PFSK-1 (cell line): ENCODE results near the gene CELSR1.

ENCODE experiments used
- FOXP2 ChIP-seq: optimal IDR thresholded peaks from 2 replicates; pipeline ENCODE3; 2011; ENCODE audit warnings: borderline replicate concordance, control low read depth, inconsistent platforms; ENCODE audit not compliant: insufficient read depth; ENCODE audit errors: extremely low read length, extremely low read depth
- POLR2AphosphoS5 ChIP-seq: IDR thresholded peaks from 2 replicates; pipeline ENCODE4 v1.6.1; 2012; ENCODE audit warnings: low read depth, mild to moderate bottlenecking, control low read depth, low read length, moderate library complexity
- REST ChIP-seq, 2 experiments: IDR thresholded peaks; 2 replicates each; pipeline versions ENCODE4 v1.6.1 to v1.8.0; 2011 to 2012; ENCODE audit warnings: low read depth in 2 of 2, low read length in 2 of 2, control low read depth in 1 of 2, inconsistent platforms in 1 of 2, mild to moderate bottlenecking in 1 of 2, moderate library complexity in 1 of 2; ENCODE audit not compliant: insufficient read depth in 1 of 2
- SIN3A ChIP-seq: IDR thresholded peaks from 2 replicates; pipeline ENCODE4 v1.6.1; 2012; ENCODE audit warnings: mild to moderate bottlenecking, low read length, moderate library complexity, borderline replicate concordance; ENCODE audit not compliant: insufficient read depth
- TAF1 ChIP-seq: IDR thresholded peaks from 2 replicates; pipeline ENCODE4 v1.6.1; 2012; ENCODE audit warnings: low read length, control low read depth, borderline replicate concordance; ENCODE audit not compliant: insufficient read depth

CELSR1 gene

GRCh38 chr22:46585340-46586122, 48.1 kb upstream of the CELSR1 start:
- no peak for TF ChIP-seq SIN3A
- no peak for TF ChIP-seq REST (IDR thresholded peaks at IDR 0.05; ENCODE audit: insufficient read depth in 1 of 2, low read depth in 2 of 2, low read length in 2 of 2)
- TF ChIP-seq FOXP2 = no peak
- no peak for TF ChIP-seq POLR2AphosphoS5
- TF ChIP-seq TAF1 = no peak

- TF ChIP-seq REST (IDR thresholded peaks at IDR 0.05; ENCODE audit: insufficient read depth in 1 of 2, low read depth in 2 of 2, low read length in 2 of 2) (no peak), FOXP2 (no peak), SIN3A (no peak), POLR2AphosphoS5 (no peak), TAF1 (no peak)
Observed at GRCh38 chr22:46584081-46584921, 46.9 kb upstream of the CELSR1 start.

GRCh38 chr22:46583571-46583970, 46.2 kb upstream of the CELSR1 start:
- no peak for TF ChIP-seq POLR2AphosphoS5
- TF ChIP-seq SIN3A = no peak
- TF ChIP-seq FOXP2 = no peak
- TF ChIP-seq REST (IDR thresholded peaks at IDR 0.05; ENCODE audit: insufficient read depth in 1 of 2, low read depth in 2 of 2, low read length in 2 of 2) = no peak
- no peak for TF ChIP-seq TAF1

GRCh38 chr22:46582281-46582933, 45.0 kb upstream of the CELSR1 start:
- TF ChIP-seq POLR2AphosphoS5 = no peak
- no peak for TF ChIP-seq FOXP2
- no peak for TF ChIP-seq SIN3A
- TF ChIP-seq TAF1 = no peak
- no peak for TF ChIP-seq REST (IDR thresholded peaks at IDR 0.05; ENCODE audit: insufficient read depth in 1 of 2, low read depth in 2 of 2, low read length in 2 of 2)
